GM19238 (cell line): Measurements from ENCODE around the gene SPSB2.
"Not testable (repeated sequence)": the region's sequence is repeated elsewhere in the genome, so short reads cannot be mapped to it uniquely, and the experiment has no call there.

ENCODE experiments used
- DNase-seq: peaks from one replicate; pipeline ENCODE4 v3.0.0; 2011; ENCODE audit warnings: low spot score; ENCODE audit not compliant: insufficient read length

Gene SPSB2

GRCh38 chr12:6902448-6902847, 29.3 kb upstream of the SPSB2 start:
- no peak for DNase-seq

GRCh38 chr12:6899837-6900519, 26.9 kb upstream of the SPSB2 start:
- DNase-seq, result no peak

- DNase-seq, result no peak
Observed at GRCh38 chr12:6899427-6899826, 26.3 kb upstream of the SPSB2 start.

- no peak for DNase-seq
Observed at GRCh38 chr12:6896846-6897435, 23.8 kb upstream of the SPSB2 start.

GRCh38 chr12:6894321-6894720, 21.2 kb upstream of the SPSB2 start:
- no peak for DNase-seq

- DNase-seq, result not testable (repeated sequence)
Observed at GRCh38 chr12:6892683-6893082, 19.6 kb upstream of the SPSB2 start.

GRCh38 chr12:6891646-6892001, 18.5 kb upstream of the SPSB2 start:
- DNase-seq, result no peak

- DNase-seq, result peak; percentile 95
Observed at GRCh38 chr12:6890789-6891645, 17.9 kb upstream of the SPSB2 start.

GRCh38 chr12:6889775-6890573, 16.9 kb upstream of the SPSB2 start:
- DNase-seq, result not testable (repeated sequence)

- not testable (repeated sequence) for DNase-seq
Observed at GRCh38 chr12:6888794-6889193, 15.7 kb upstream of the SPSB2 start.

GRCh38 chr12:6888360-6888759, 15.3 kb upstream of the SPSB2 start:
- DNase-seq, result no peak

GRCh38 chr12:6887460-6887859, 14.4 kb upstream of the SPSB2 start:
- DNase-seq, result no peak

- DNase-seq, result not testable (repeated sequence)
Observed at GRCh38 chr12:6886206-6886999, 13.3 kb upstream of the SPSB2 start.

GRCh38 chr12:6884539-6884938, 11.4 kb upstream of the SPSB2 start:
- DNase-seq, result no peak

GRCh38 chr12:6883683-6884082, 10.6 kb upstream of the SPSB2 start:
- DNase-seq, result no peak

- DNase-seq, result no peak
Observed at GRCh38 chr12:6883252-6883651, 10.1 kb upstream of the SPSB2 start.

- DNase-seq, result not testable (repeated sequence)
Observed at GRCh38 chr12:6879824-6880223, 6.7 kb upstream of the SPSB2 start.

- DNase-seq, result not testable (repeated sequence)
Observed at GRCh38 chr12:6874015-6874368, 889 bp upstream of the SPSB2 start.

GRCh38 chr12:6872073-6873048, 742 bp downstream of the SPSB2 start:
- peak; percentile 82 for DNase-seq
